Fibroblast of lung (primary cell): ENCODE results near the gene PGA4. TPM values are rescaled to one million over a fixed set of nuclear protein-coding genes. Genes with fewer than 3 reads are reported as not detected.

Source experiments
- DNase-seq, 2 donors: peaks; one replicate each; pipeline versions ENCODE4 v3.0.0 to v3.0.0-alpha.2; 2010; ENCODE audit warnings: low read depth in 2 of 2
- H2AFZ ChIP-seq: 2 replicates; pipeline ENCODE4 v1.5.1; 2012; ENCODE audit warnings: low read length, control low read depth, inconsistent platforms
- H3K27ac ChIP-seq: 2 replicates; pipeline ENCODE4 v1.5.1; 2011; ENCODE audit warnings: low read length, control low read depth; ENCODE audit not compliant: insufficient read depth
- H3K27me3 ChIP-seq: 2 replicates; pipeline ENCODE4 v1.5.1; 2011; ENCODE audit warnings: mild to moderate bottlenecking, low read length; ENCODE audit not compliant: control insufficient read depth, insufficient read depth
- H3K36me3 ChIP-seq: 2 replicates; pipeline ENCODE4 v1.5.1; 2011; ENCODE audit warnings: low read length; ENCODE audit not compliant: control insufficient read depth, insufficient read depth
- H3K4me1 ChIP-seq: 2 replicates; pipeline ENCODE4 v1.5.1; 2011; ENCODE audit warnings: low read length; ENCODE audit not compliant: control insufficient read depth, insufficient read depth; ENCODE audit errors: extremely low read depth
- H3K4me2 ChIP-seq: 2 replicates; pipeline ENCODE4 v1.5.1; 2011; ENCODE audit warnings: low read length, control low read depth; ENCODE audit not compliant: insufficient read depth; ENCODE audit errors: extremely low read depth
- H3K4me3 ChIP-seq, 4 experiments: fragments of 200-600 bp in 1 of 4; sonication (generic) in 1 of 4; replicated peaks in 1 of 4; 2 replicates each; pipeline ENCODE4 v1.5.1; 2011 to 2016; ENCODE audit warnings: low read length in 4 of 4, low read depth in 3 of 4, mild to moderate bottlenecking in 3 of 4, control low read depth in 2 of 4, inconsistent platforms in 1 of 4, mixed read lengths in 1 of 4; ENCODE audit not compliant: insufficient read depth in 1 of 4; ENCODE audit errors: control extremely low read depth in 1 of 4
- H3K79me2 ChIP-seq: 2 replicates; pipeline ENCODE4 v1.5.1; 2012; ENCODE audit warnings: mild to moderate bottlenecking, low read length, inconsistent platforms; ENCODE audit not compliant: control insufficient read depth, insufficient read depth
- H3K9ac ChIP-seq: 2 replicates; pipeline ENCODE4 v1.5.1; 2011; ENCODE audit warnings: mild to moderate bottlenecking, low read length, control low read depth; ENCODE audit not compliant: insufficient read depth
- H3K9me3 ChIP-seq: 2 replicates; pipeline ENCODE4 v1.5.1; 2012; ENCODE audit warnings: low read depth, low read length; ENCODE audit not compliant: control insufficient read depth, insufficient read depth
- H4K20me1 ChIP-seq: 2 replicates; pipeline ENCODE4 v1.5.1; 2011; ENCODE audit warnings: low read length; ENCODE audit not compliant: control insufficient read depth, insufficient read depth; ENCODE audit errors: extremely low read depth
- CTCF ChIP-seq, 2 donors: IDR thresholded peaks in 1 of 2; conservative IDR thresholded peaks in 1 of 2; 1 replicate in 1 of 2; 2 replicates in 1 of 2; pipeline ENCODE4 v1.5.1; 2011 to 2012; ENCODE audit warnings: low read length in 2 of 2, control low read depth in 1 of 2, inconsistent platforms in 1 of 2, low read depth in 1 of 2, mild to moderate bottlenecking in 1 of 2
- EZH2 ChIP-seq: IDR thresholded peaks from 2 replicates; pipeline ENCODE4 v1.5.1; 2012; ENCODE audit warnings: low read length, control low read depth, mild to moderate bottlenecking; ENCODE audit errors: missing control alignments
- polyA plus RNA-seq, 2 donors: library from polyadenylated mRNA; depleted of rRNA in 1 of 2; stranded (reverse) in 1 of 2; unstranded in 1 of 2; fragments of >200 nt; gene quantifications; 2 replicates each; pipeline ENCODE4 v1.2.1, GENCODE V29; 2011 to 2012; ENCODE audit warnings: missing spikeins in 1 of 2
- total RNA-seq: library from RNA; depleted of rRNA; stranded (reverse); fragments of >200 nt; gene quantifications from 2 replicates; pipeline ENCODE4 v1.2.1, GENCODE V29; 2014

PGA4 gene
- total and polyA plus RNA-seq, 2 donors (not counting 1 experiment from before 2014, with no cell fraction given), result 0.28 to 2.3 TPM

DNA sequence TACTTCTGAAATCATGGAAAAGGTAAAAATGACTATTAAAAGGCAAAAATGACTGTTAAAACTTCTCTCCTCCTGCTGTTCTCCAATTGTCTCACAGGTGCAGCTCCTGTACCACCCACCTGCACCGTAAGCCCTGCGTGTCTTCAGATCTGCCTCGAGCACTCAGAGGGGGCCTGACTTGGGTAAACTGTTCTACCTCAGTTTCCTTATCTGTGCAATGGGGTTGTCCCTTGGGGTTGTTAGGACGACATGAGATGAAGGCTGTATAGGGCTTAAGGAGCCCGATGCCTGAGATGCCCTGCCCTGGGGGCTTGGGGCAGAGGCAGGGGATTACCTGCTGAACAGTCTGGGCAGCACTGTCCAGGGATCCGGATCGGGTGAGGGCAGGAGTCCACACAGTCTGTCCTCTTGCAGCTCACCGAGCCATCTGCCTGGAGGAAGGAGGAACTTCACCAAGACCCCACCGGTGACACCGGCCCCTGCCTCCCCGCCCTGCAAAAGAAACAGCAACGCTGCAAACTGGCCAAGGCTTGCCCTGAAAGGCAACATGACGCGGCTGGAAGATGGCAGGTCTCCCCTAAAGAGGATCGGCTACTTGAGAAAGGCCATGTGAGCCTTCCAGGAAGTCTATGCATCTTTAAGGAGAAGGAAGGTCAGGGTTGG, 46.6 kb downstream of the PGA4 start:
- no peaks in the 10 kb centered on the region for H3K9me3 ChIP-seq
- DNase-seq, result no peak
- no peak overlapping the region for H3K4me3 ChIP-seq
- no peak overlapping the region for H2AFZ ChIP-seq
- no peaks in the 10 kb centered on the region for H3K27me3 ChIP-seq
- no peaks in the 10 kb centered on the region for H4K20me1 ChIP-seq
- no peak overlapping the region for H3K9ac ChIP-seq
- H3K36me3 ChIP-seq, result no peaks in the 10 kb centered on the region
- no peak for TF ChIP-seq EZH2
- TF ChIP-seq CTCF (conservative IDR thresholded peaks at IDR 0.05 in 1 of 2, IDR thresholded peaks at IDR 0.05 in 1 of 2; ENCODE audit: low read depth in 1 of 2, low read length in 2 of 2), result no peak
- H3K4me2 ChIP-seq, result no peak overlapping the region
- H3K27ac ChIP-seq, result no peak overlapping the region
- no peaks in the 10 kb centered on the region for H3K79me2 ChIP-seq
- no peaks in the 10 kb centered on the region for H3K4me1 ChIP-seq

GRCh38 chr11:61270354-61271076, 48.4 kb downstream of the PGA4 start:
- peak; percentile 41 to 47 for DNase-seq
- Histone ChIP-seq H3K27ac (no peak overlapping the region), H3K4me2 (no peak overlapping the region), H3K27me3 (no peaks in the 10 kb centered on the region), H3K4me1 (no peaks in the 10 kb centered on the region), H3K36me3 (no peaks in the 10 kb centered on the region), H3K4me3 (no peak overlapping the region), H3K9me3 (no peaks in the 10 kb centered on the region), H3K79me2 (no peaks in the 10 kb centered on the region), H2AFZ (no peak overlapping the region), H4K20me1 (no peaks in the 10 kb centered on the region), H3K9ac (no peak overlapping the region)
- no peak for TF ChIP-seq CTCF (conservative IDR thresholded peaks at IDR 0.05 in 1 of 2, IDR thresholded peaks at IDR 0.05 in 1 of 2; ENCODE audit: low read depth in 1 of 2, low read length in 2 of 2)

GRCh38 chr11:61272731-61273130, 50.6 kb downstream of the PGA4 start:
- no peaks in the 10 kb centered on the region for H3K27me3 ChIP-seq
- no peaks in the 10 kb centered on the region for H4K20me1 ChIP-seq
- no peak overlapping the region for H3K9ac ChIP-seq
- H3K79me2 ChIP-seq, result no peaks in the 10 kb centered on the region
- DNase-seq, result no peak
- TF ChIP-seq EZH2 (no peak), CTCF (conservative IDR thresholded peaks at IDR 0.05 in 1 of 2, IDR thresholded peaks at IDR 0.05 in 1 of 2; ENCODE audit: low read depth in 1 of 2, low read length in 2 of 2) (no peak)
- H3K9me3 ChIP-seq, result no peaks in the 10 kb centered on the region
- no peaks in the 10 kb centered on the region for H3K4me1 ChIP-seq
- no peak overlapping the region for H2AFZ ChIP-seq
- H3K36me3 ChIP-seq, result no peaks in the 10 kb centered on the region
- H3K4me3 ChIP-seq, result no peak overlapping the region
- no peak overlapping the region for H3K4me2 ChIP-seq
- no peak overlapping the region for H3K27ac ChIP-seq
